Measurements from ENCODE around the gene AUTS2.

The AUTS2 gene

GRCh38 chr7:70014472-70015177, 416.4 kb downstream of the AUTS2 start:
- no peak for DNase-seq

- no peak for DNase-seq
Measured at GRCh38 chr7:70015353-70015752, 417.1 kb downstream of the AUTS2 start.

GRCh38 chr7:70016044-70016770, 417.9 kb downstream of the AUTS2 start:
- no peak for DNase-seq

GRCh38 chr7:70017357-70017756, 419.1 kb downstream of the AUTS2 start:
- DNase-seq: no peak

- DNase-seq: no peak
Measured at GRCh38 chr7:70018700-70019099, 420.4 kb downstream of the AUTS2 start.

- DNase-seq: no peak
Measured at GRCh38 chr7:70027867-70028266, 429.6 kb downstream of the AUTS2 start.

- no peak for DNase-seq
Measured at GRCh38 chr7:70028620-70029019, 430.3 kb downstream of the AUTS2 start.

GRCh38 chr7:70029993-70030392, 431.7 kb downstream of the AUTS2 start:
- no peak for DNase-seq

GRCh38 chr7:70030745-70031144, 432.5 kb downstream of the AUTS2 start:
- no peak for DNase-seq

- DNase-seq: no peak
Measured at GRCh38 chr7:70031245-70031644, 433.0 kb downstream of the AUTS2 start.

GRCh38 chr7:70032649-70033048, 434.4 kb downstream of the AUTS2 start:
- no peak for DNase-seq

- DNase-seq: no peak
Measured at GRCh38 chr7:70033226-70033625, 435.0 kb downstream of the AUTS2 start.

GRCh38 chr7:70034999-70035398, 436.7 kb downstream of the AUTS2 start:
- DNase-seq: no peak

GRCh38 chr7:70035519-70035918, 437.2 kb downstream of the AUTS2 start:
- no peak for DNase-seq

- no peak for DNase-seq
Measured at GRCh38 chr7:70035955-70036354, 437.7 kb downstream of the AUTS2 start.

GRCh38 chr7:70036695-70037094, 438.4 kb downstream of the AUTS2 start:
- DNase-seq: no peak

GRCh38 chr7:70037171-70037933, 439.1 kb downstream of the AUTS2 start:
- no peak for DNase-seq

GRCh38 chr7:70040051-70040450, 441.8 kb downstream of the AUTS2 start:
- DNase-seq: no peak

- DNase-seq: no peak
Measured at GRCh38 chr7:70040970-70041766, 442.9 kb downstream of the AUTS2 start.

- no peak for DNase-seq
Measured at GRCh38 chr7:70042533-70042932, 444.3 kb downstream of the AUTS2 start.

- no peak for DNase-seq
Measured at GRCh38 chr7:70043015-70043538, 444.8 kb downstream of the AUTS2 start.

GRCh38 chr7:70044064-70044463, 445.8 kb downstream of the AUTS2 start:
- DNase-seq: no peak

GRCh38 chr7:70044525-70044924, 446.2 kb downstream of the AUTS2 start:
- DNase-seq: no peak

Measured in CD4-positive, alpha-beta T cell treated with Interleukin-1 beta for 1 hour (primary cell).